Measurements from ENCODE around the gene KLK15. TPM values are rescaled to one million over a fixed set of nuclear protein-coding genes. Genes with fewer than 3 reads are reported as not detected.

The KLK15 gene
- total and polyA plus RNA-seq, 2 of the 4 experiments (the other 2 are of a cell fraction) = not detected

DNA sequence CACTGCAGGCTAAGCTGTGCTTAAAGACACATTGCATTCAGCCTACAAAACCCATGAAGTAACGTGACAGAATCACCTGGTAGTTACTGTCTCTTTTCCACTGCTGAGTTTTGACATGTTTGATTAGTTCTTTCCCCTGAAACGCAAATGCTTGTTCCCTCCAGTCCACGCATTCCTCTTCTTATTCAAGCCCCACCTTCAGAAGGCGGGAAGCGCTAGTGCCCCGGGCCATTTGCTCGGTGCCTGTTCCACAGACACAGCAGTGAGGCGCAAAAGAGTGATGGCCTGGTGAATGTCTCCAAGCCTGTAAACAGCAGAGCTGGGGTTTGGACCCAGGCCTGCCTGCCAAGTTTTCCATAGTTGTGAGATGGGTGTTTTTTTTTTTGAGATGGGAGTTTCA lies 32.3 kb downstream of the KLK15 start:
- H4K20me1 ChIP-seq (ENCODE audit: insufficient read depth, low read length) = peaks cover 61% of the 10 kb centered on the region
- no peak overlapping the region for H3K18ac ChIP-seq (ENCODE audit: low read depth, low read length)
- H2AK9ac ChIP-seq (replicated peaks; ENCODE audit: low read depth, low read length, poor library complexity) = no peak overlapping the region
- no peak overlapping the region for H3K56ac ChIP-seq (ENCODE audit: extremely low read depth, insufficient read depth, low read length)
- no peak overlapping the region for H2AK5ac ChIP-seq (ENCODE audit: low read depth, low read length)
- H3K79me1 ChIP-seq (ENCODE audit: low read depth in 1 of 2, low read length in 2 of 2) = peaks cover 13 to 31% of the 10 kb centered on the region in 2 experiments; a peak in 3 of 4 replicates
- H3K4me1 ChIP-seq (ENCODE audit: control insufficient read depth, insufficient read depth, low read length) = peaks cover 3% of the 10 kb centered on the region; the same call in 1 of the 2 replicates
- WGBS, 2 experiments (ENCODE audit: extremely low coverage in 2 of 2, insufficient read length in 1 of 2) = 78% methylated on average over 1 of the region's 8 CpGs; no CpG with 5 or more reads in 1 of the 2 experiments
- TF ChIP-seq CEBPB (IDR thresholded peaks at IDR 0.05; ENCODE audit: low read depth, low read length) (no peak), NFE2L2 (IDR thresholded peaks at IDR 0.05; ENCODE audit: low read depth, low read length) (no peak), RFX5 (IDR thresholded peaks at IDR 0.05; ENCODE audit: low read depth, low read length) (no peak), POLR2A (IDR thresholded peaks at IDR 0.05; ENCODE audit: low read depth, low read length) (no peak), MAZ (IDR thresholded peaks at IDR 0.05; ENCODE audit: borderline replicate concordance, low read depth, low read length) (no peak), MAFK (IDR thresholded peaks at IDR 0.05; ENCODE audit: low read depth, low read length) (no peak), ELK1 (IDR thresholded peaks at IDR 0.05; ENCODE audit: borderline replicate concordance, low read depth, low read length) (no peak), MXI1 (IDR thresholded peaks at IDR 0.05; ENCODE audit: borderline replicate concordance, low read depth, low read length) (no peak), FOS (IDR thresholded peaks at IDR 0.05; ENCODE audit: low read depth, low read length) (no peak)
- TF ChIP-seq, protein P1, sequence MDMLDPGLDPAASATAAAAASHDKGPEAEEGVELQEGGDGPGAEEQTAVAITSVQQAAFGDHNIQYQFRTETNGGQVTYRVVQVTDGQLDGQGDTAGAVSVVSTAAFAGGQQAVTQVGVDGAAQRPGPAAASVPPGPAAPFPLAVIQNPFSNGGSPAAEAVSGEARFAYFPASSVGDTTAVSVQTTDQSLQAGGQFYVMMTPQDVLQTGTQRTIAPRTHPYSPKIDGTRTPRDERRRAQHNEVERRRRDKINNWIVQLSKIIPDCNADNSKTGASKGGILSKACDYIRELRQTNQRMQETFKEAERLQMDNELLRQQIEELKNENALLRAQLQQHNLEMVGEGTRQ (IDR thresholded peaks at IDR 0.05; ENCODE audit: low read depth, low read length) = no peak
- no peak overlapping the region for H3K14ac ChIP-seq (replicated peaks; ENCODE audit: low read depth, low read length)
- intact Hi-C loops (cut with micrococcal nuclease) (loop anchor here (5.0 to 10.0 kb wide), 3 partner anchors 124 to 424 kb away; partner anchors contain the start of genes CTU1 and NR1H2), dilution Hi-C loops (cut with HindIII; ENCODE audit: low sequenced_read_pairs, unreplicated experiment) (no loop called here), in situ Hi-C loops (cut with MboI; ENCODE audit: low sequenced_read_pairs) (no loop called here)
- no peak for DNase-seq
- no peak overlapping the region for H4K91ac ChIP-seq (ENCODE audit: insufficient read depth, low read depth, low read length)
- H2BK20ac ChIP-seq (ENCODE audit: low read depth, low read length) = no peak overlapping the region
- no peak overlapping the region for H2AFZ ChIP-seq (replicated peaks; ENCODE audit: low read length, poor library complexity)
- ChIA-PET CTCF (no interaction called here), POLR2A (ENCODE audit: unreplicated experiment) (no interaction called here)
- no peak overlapping the region for H3K23ac ChIP-seq (ENCODE audit: low read depth, low read length)
- no peak overlapping the region for H3K4me2 ChIP-seq (ENCODE audit: low read depth, low read length)
- no peak overlapping the region for H3K4me3 ChIP-seq (ENCODE audit: insufficient read depth, low read depth, low read length)
- BruUV-seq (replicated peaks) = no TSS peak
- H3K9ac ChIP-seq (ENCODE audit: low read depth, low read length) = no peak overlapping the region
- no peak overlapping the region for H2BK120ac ChIP-seq (ENCODE audit: low read depth, low read length)
- no peak for ATAC-seq (ENCODE audit: low read depth)
- H4K5ac ChIP-seq (ENCODE audit: low read depth, low read length) = no peak overlapping the region
- peaks cover 34% of the 10 kb centered on the region for H3K36me3 ChIP-seq (ENCODE audit: control insufficient read depth, insufficient read depth, low read length)
- H4K8ac ChIP-seq (ENCODE audit: low read depth in 2 of 2, low read length in 2 of 2) = no peak overlapping the region
- H3K27me3 ChIP-seq (ENCODE audit: control insufficient read depth, insufficient read depth, low read length) = no peaks in the 10 kb centered on the region
- no peak overlapping the region for H2BK5ac ChIP-seq (ENCODE audit: low read depth, low read length, poor library complexity, severe bottlenecking)
- no peak overlapping the region for H3K27ac ChIP-seq (ENCODE audit: insufficient read depth, low read length)
- H3K9me1 ChIP-seq (ENCODE audit: insufficient read depth, low read length) = peaks cover 10% of the 10 kb centered on the region; the same call in 1 of the 2 replicates
- H2BK15ac ChIP-seq (ENCODE audit: low read depth, low read length) = no peak overlapping the region
- H3K4ac ChIP-seq (ENCODE audit: low read depth, low read length) = no peak overlapping the region
- H3K9me3 ChIP-seq (ENCODE audit: control insufficient read depth, insufficient read depth, low read length) = no peaks in the 10 kb centered on the region

Data from IMR-90 (cell line).